K562 (cell line): Measurements from ENCODE around the gene ZNF17. TPM values are rescaled to one million over a fixed set of nuclear protein-coding genes. Genes with fewer than 3 reads are reported as not detected.

Experiments
- CHD2 ChIP-seq: IDR thresholded peaks from 2 replicates; pipeline ENCODE4 v1.6.1; 2011; ENCODE audit warnings: low read depth, low read length
- ELF2 ChIP-seq: fragments of 250-450 bp; sonication (Bioruptor Pico); IDR thresholded peaks from 2 replicates; pipeline ENCODE4 v1.5.0; 2021; ENCODE audit warnings: mild to moderate bottlenecking
- EP400 ChIP-seq: fragments of 450-650 bp; IDR thresholded peaks from 2 replicates; pipeline ENCODE4 v1.6.1; 2017; ENCODE audit warnings: antibody characterized with exemption, mild to moderate bottlenecking, moderate library complexity
- HCFC1 ChIP-seq: IDR thresholded peaks from 2 replicates; pipeline ENCODE4 v1.6.1; 2012; ENCODE audit warnings: low read depth, low read length, improper control_type of control experiment
- JUN ChIP-seq, 2 experiments: sonication (generic) in 1 of 2; formaldehyde crosslinking in 1 of 2; IDR thresholded peaks; 2 replicates each; pipeline versions ENCODE4 v1.6.1 to v1.8.0; 2012 to 2022; ENCODE audit warnings: borderline replicate concordance in 2 of 2, mild to moderate bottlenecking in 2 of 2, improper control_type of control experiment in 1 of 2, low read depth in 1 of 2, low read length in 1 of 2, missing genetic modification reagents in 1 of 2
- KHSRP ChIP-seq: fragments of 450-650 bp; IDR thresholded peaks from 2 replicates; pipeline ENCODE4 v1.6.1; 2017
- MAZ ChIP-seq, 2 experiments: fragments of 450-650 bp in 1 of 2; sonication (generic) in 1 of 2; formaldehyde crosslinking; IDR thresholded peaks in 1 of 2; conservative IDR thresholded peaks in 1 of 2; 2 replicates each; pipeline versions ENCODE4 v1.4.0 to v1.5.0; 2020; ENCODE audit warnings: mild to moderate bottlenecking in 1 of 2, missing genetic modification reagents in 1 of 2
- MNT ChIP-seq, 2 experiments: fragments of 450-650 bp; conservative IDR thresholded peaks; 2 replicates each; pipeline ENCODE4 v1.6.1; 2017; ENCODE audit warnings: mild to moderate bottlenecking in 2 of 2, moderate library complexity in 2 of 2
- MTA3 ChIP-seq: fragments of 450-650 bp; formaldehyde crosslinking; IDR thresholded peaks from 2 replicates; pipeline ENCODE4 v1.6.1; 2017; ENCODE audit warnings: mild to moderate bottlenecking, borderline replicate concordance
- NR2C1 ChIP-seq, 2 experiments: fragments of 450-650 bp; IDR thresholded peaks; 2 replicates each; pipeline ENCODE4 v1.6.1; 2017; ENCODE audit warnings: mild to moderate bottlenecking in 2 of 2, antibody characterized with exemption in 1 of 2, inconsistent platforms in 1 of 2, missing compliant biosample characterization in 1 of 2, missing genetic modification characterization in 1 of 2
- POLR3G ChIP-seq: IDR thresholded peaks from 2 replicates; pipeline ENCODE4 v1.6.1; 2011; ENCODE audit not compliant: insufficient read length, insufficient replicate concordance; ENCODE audit errors: extremely low read depth
- TEAD1 ChIP-seq, 2 experiments: fragments of 450-650 bp in 1 of 2; sonication (generic) in 1 of 2; formaldehyde crosslinking; IDR thresholded peaks; 2 replicates each; pipeline versions ENCODE4 v1.4.0 to v1.8.0; 2020 to 2022; ENCODE audit warnings: mild to moderate bottlenecking in 2 of 2, missing genetic modification reagents in 1 of 2
- ZNF232 ChIP-seq: sonication (generic); formaldehyde crosslinking; IDR thresholded peaks from 2 replicates; pipeline ENCODE4 v1.8.0; 2022; ENCODE audit warnings: mild to moderate bottlenecking, missing genetic modification reagents
- ZNF24 ChIP-seq: fragments of 450-650 bp; IDR thresholded peaks from 2 replicates; pipeline ENCODE4 v1.6.1; 2016
- polyA plus RNA-seq, 8 experiments: library from polyadenylated mRNA; depleted of rRNA in 4 of 8; stranded (reverse) in 5 of 8; unstranded in 3 of 8; fragments of >200 nt; fragmentation: Nextera tagmentation in 2 of 8; fragmentation: Illumina TruSeq in 1 of 8; extraction: Ambion mirVana in 2 of 8; extraction: Trizol in 1 of 8; gene quantifications; 2 replicates each; pipeline versions ENCODE4 v1.2.1 to v1.2.3, GENCODE V29; 2011 to 2014; ENCODE audit warnings: inconsistent platforms in 1 of 8, missing spikeins in 1 of 8
- total RNA-seq, 7 experiments: library from RNA; depleted of rRNA in 6 of 7; stranded (reverse); fragments of >200 nt in 6 of 7; fragmentation: Illumina TruSeq in 2 of 7; extraction: Trizol in 2 of 7; gene quantifications; 2 replicates each; pipeline versions ENCODE4 v1.2.1 to v1.2.3, GENCODE V29; 2011 to 2021; ENCODE audit warnings: low replicate concordance in 1 of 7
- TF ChIP-seq, protein P1 (sequence below): sonication (generic); formaldehyde crosslinking; IDR thresholded peaks from 2 replicates; pipeline ENCODE4 v1.8.1; 2022; ENCODE audit warnings: missing genetic modification reagents
- TF ChIP-seq, protein P2 (sequence below): sonication (generic); formaldehyde crosslinking; IDR thresholded peaks from 2 replicates; pipeline ENCODE4 v1.9.0; 2022; ENCODE audit warnings: mild to moderate bottlenecking, missing genetic modification reagents

Gene ZNF17
- total and polyA plus RNA-seq, 9 of the 15 experiments (the other 6 are each of a cell fraction or from before 2014, with no cell fraction given) = 5.3 to 8.6 (median 6.5) TPM

DNA sequence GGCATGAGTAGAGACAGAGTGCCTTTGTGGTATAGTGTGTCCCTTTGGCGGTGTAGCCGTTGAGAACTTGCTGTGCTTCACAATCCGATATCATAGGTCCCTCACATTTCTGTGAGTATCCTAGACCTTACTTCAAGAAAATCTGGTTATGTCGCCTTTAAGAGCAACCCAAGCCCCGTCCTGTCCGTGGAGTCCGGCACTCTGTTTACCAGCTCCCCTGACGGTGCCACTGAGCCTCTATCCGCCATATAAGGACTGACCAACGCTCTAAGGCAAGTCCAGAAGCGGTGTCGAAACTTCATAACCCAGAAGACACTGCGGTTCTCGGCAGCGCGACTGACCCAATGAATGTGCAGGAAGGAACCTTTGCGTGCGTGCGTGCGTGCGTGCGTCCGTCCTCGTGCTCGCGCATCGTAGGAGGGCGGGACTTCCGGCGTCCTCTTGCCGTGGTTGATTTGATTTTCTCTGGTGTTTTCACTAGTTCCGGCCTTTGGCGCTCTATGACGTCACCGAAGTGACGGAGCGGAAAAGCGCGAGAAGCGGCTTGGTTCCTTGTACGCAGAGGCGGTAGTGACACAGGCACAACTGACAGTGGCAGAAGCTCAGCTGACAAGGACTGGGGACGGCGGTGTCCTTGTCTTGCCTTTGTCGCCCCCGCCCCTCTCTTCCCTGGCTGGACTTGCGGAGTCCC is 47.8 kb upstream of the ZNF17 start, which contains the start of the genes TRAPPC2B and ZNF547 (continued):
- TF ChIP-seq, protein P1, sequence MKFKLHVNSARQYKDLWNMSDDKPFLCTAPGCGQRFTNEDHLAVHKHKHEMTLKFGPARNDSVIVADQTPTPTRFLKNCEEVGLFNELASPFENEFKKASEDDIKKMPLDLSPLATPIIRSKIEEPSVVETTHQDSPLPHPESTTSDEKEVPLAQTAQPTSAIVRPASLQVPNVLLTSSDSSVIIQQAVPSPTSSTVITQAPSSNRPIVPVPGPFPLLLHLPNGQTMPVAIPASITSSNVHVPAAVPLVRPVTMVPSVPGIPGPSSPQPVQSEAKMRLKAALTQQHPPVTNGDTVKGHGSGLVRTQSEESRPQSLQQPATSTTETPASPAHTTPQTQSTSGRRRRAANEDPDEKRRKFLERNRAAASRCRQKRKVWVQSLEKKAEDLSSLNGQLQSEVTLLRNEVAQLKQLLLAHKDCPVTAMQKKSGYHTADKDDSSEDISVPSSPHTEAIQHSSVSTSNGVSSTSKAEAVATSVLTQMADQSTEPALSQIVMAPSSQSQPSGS (CRISPR knock-in tag) = peak; percentile 52; the same call in 1 of the 2 replicates
- TF ChIP-seq MTA3 (peak; percentile 92), ELF2 (0 out of 2 replicates have a peak, but pooled peaks have one; percentile 33), EP400 (peak; percentile 35; the same call in 1 of the 2 replicates), JUN (IDR thresholded peaks at IDR 0.05; ENCODE audit: borderline replicate concordance, low read depth, low read length) (peak; percentile 54; the same call in 1 of the 2 replicates), JUN (CRISPR knock-in tag; IDR thresholded peaks at IDR 0.05; ENCODE audit: borderline replicate concordance) (no peak), ZNF232 (CRISPR knock-in tag) (no peak), CHD2 (peak; percentile 67), HCFC1 (peak; percentile 77), KHSRP (peak; percentile 67), NR2C1 (IDR thresholded peaks at IDR 0.05) (no peak), NR2C1 (tag; IDR thresholded peaks at IDR 0.05) (0 out of 2 replicates have a peak, but pooled peaks have one; percentile 37), MAZ (CRISPR knock-in tag; conservative IDR thresholded peaks at IDR 0.05 in 1 of 2, IDR thresholded peaks at IDR 0.05 in 1 of 2) (peak in 1 of 2 experiments; percentile 41; a peak in 1 of 4 replicates), POLR3G (no peak), TEAD1 (CRISPR knock-in tag; IDR thresholded peaks at IDR 0.05) (no peak), MNT (conservative IDR thresholded peaks at IDR 0.05) (peak; percentile 31 to 75; a peak in 2 of 4 replicates), ZNF24 (no peak)
- TF ChIP-seq, protein P2, sequence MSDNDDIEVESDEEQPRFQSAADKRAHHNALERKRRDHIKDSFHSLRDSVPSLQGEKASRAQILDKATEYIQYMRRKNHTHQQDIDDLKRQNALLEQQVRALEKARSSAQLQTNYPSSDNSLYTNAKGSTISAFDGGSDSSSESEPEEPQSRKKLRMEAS (CRISPR knock-in tag) = peak; percentile 66
